ENCODE data around the gene STAP2.

Gene STAP2

DNA sequence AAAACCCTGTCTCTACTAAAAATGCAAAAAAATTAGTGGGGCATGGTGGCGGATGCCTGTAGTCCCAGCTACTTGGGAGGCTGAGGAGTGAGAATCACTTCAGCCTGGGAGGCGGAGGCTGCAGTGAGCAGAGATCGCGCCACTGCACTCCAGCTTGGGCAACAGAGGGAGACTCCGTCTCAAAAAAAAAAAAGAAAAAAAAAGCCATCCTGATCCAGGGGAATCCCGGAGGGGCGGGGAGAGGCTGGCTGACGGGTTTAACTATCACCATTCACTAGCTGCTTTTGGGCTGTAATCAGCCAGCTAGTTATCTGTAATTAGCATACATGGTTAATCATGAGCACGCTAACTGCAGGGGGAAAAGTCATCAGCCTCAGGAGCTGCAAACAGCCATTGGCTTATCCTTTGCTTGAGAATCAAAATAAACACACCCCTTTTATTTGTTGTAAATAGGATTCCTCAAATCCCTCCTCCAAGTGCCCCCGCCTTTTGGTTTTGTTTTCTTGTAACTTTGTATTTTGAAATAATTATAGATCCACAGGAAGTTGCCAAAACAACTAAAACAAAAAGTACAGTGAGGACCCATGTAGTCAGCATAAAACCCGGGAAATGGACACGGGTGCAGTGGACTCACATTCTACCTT, 24.7 kb downstream of the STAP2 start:
- POLR2A ChIA-PET, result interaction anchor here (1.3 kb wide), 1 partner anchor 8 kb away, joined by 4 read pairs; no protein-coding TSS in a partner anchor
- CTCF ChIA-PET, result no interaction called here
- no peak for DNase-seq (ENCODE audit: extremely low spot score)
- no peak for TF ChIP-seq FOXM1 (IDR thresholded peaks at IDR 0.05; ENCODE audit: borderline replicate concordance)
- TF ChIP-seq, protein P1, sequence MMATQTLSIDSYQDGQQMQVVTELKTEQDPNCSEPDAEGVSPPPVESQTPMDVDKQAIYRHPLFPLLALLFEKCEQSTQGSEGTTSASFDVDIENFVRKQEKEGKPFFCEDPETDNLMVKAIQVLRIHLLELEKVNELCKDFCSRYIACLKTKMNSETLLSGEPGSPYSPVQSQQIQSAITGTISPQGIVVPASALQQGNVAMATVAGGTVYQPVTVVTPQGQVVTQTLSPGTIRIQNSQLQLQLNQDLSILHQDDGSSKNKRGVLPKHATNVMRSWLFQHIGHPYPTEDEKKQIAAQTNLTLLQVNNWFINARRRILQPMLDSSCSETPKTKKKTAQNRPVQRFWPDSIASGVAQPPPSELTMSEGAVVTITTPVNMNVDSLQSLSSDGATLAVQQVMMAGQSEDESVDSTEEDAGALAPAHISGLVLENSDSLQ (IDR thresholded peaks at IDR 0.05), result no peak
- no peak for TF ChIP-seq ELF4 (IDR thresholded peaks at IDR 0.05)
- TF ChIP-seq BHLHE40 (IDR thresholded peaks at IDR 0.05; ENCODE audit: borderline replicate concordance), result no peak
- TF ChIP-seq SP1 (IDR thresholded peaks at IDR 0.05), result no peak
- TF ChIP-seq LEF1 (IDR thresholded peaks at IDR 0.05; ENCODE audit: borderline replicate concordance), result no peak
- TF ChIP-seq SUZ12 (IDR thresholded peaks at IDR 0.05), result no peak
- TF ChIP-seq ARNT (IDR thresholded peaks at IDR 0.05), result no peak
- TF ChIP-seq TARDBP (IDR thresholded peaks at IDR 0.05), result no peak
- no peak for TF ChIP-seq CTBP1 (IDR thresholded peaks at IDR 0.05; ENCODE audit: borderline replicate concordance)
- TF ChIP-seq L3MBTL2 (conservative IDR thresholded peaks at IDR 0.05), result no peak
- no peak for TF ChIP-seq FOXK2 (IDR thresholded peaks at IDR 0.05)
- no peak for TF ChIP-seq ZNF384 (IDR thresholded peaks at IDR 0.05)
- no peak for TF ChIP-seq NFRKB (IDR thresholded peaks at IDR 0.05)
- TF ChIP-seq HDGF (IDR thresholded peaks at IDR 0.05; ENCODE audit: borderline replicate concordance), result no peak
- TF ChIP-seq FOXA1 (IDR thresholded peaks at IDR 0.05), result no peak

DNA sequence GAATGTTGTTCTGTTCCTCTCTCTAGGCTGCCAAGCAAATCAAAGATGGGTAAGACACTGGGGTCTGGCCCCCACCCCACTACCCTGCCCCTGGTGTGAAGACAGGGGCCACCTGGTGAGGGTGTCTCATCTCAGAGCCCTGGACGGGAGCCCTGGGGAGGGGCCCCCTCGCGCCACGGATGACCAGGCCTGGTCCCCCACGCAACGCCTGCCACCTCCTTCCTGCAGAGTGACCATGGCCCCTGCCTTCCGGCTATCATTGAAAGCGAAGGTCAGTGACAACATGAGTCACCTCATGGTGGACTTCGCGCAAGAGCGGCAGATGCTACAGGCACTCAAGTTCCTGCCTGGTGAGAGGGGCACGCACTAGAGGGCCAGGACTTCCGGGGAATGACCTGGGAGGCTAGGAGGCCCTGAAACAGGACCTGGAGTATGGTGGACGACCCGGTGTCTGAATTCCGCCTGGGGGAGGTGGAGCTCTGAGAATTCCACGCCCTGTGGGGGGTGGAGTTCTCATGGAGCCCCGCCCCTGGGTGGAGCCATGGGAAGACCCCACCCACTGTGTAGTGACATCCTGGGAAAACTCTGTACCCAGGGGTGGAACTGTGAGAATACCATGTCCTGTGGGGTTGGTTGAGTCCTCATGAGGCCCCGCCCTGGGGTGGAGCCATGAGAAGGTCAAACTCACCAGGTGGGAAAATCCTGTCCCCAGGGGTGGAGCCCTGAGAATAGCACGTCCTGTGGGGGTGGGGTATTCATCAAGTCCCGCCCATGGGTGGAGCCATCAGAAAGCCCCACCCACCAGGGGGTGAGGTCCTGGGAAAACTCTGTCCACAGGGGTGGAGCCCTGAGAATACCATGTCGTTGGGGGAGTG, 28.1 kb downstream of the STAP2 start:
- CTCF ChIA-PET, result no interaction called here
- peak; percentile 48 for TF ChIP-seq SP1 (IDR thresholded peaks at IDR 0.05)
- no peak for TF ChIP-seq FOXM1 (IDR thresholded peaks at IDR 0.05; ENCODE audit: borderline replicate concordance)
- DNase-seq (ENCODE audit: extremely low spot score), result peak; percentile 71
- POLR2A ChIA-PET, result no interaction called here

DNA sequence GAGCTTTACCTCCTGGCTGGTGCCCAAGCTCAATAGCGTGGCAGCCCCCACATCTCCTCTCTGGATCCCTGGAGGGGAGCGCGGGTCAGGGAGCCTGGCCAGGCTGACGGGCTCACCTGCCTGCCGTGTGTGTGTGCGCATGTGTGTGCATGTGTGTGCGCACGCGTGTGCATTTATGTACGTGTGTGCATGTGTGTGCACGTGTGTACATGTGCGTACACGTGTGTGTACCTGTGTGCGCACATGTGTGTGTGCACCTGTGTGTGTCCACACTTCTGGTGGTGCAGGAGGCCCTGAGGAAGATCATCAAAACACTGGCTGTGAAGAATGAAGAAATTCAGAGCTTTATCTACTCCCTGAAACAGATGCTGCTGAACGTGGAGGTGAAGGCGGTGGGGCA, 33.0 kb downstream of the STAP2 start:
- TF ChIP-seq FOXA1 (IDR thresholded peaks at IDR 0.05), result no peak
- no peak for TF ChIP-seq FOXM1 (IDR thresholded peaks at IDR 0.05; ENCODE audit: borderline replicate concordance)
- TF ChIP-seq ELF4 (IDR thresholded peaks at IDR 0.05), result no peak
- TF ChIP-seq HDGF (IDR thresholded peaks at IDR 0.05; ENCODE audit: borderline replicate concordance), result no peak
- no peak for TF ChIP-seq ARNT (IDR thresholded peaks at IDR 0.05)
- no peak for TF ChIP-seq FOXK2 (IDR thresholded peaks at IDR 0.05)
- TF ChIP-seq TARDBP (IDR thresholded peaks at IDR 0.05), result no peak
- TF ChIP-seq CTBP1 (IDR thresholded peaks at IDR 0.05; ENCODE audit: borderline replicate concordance), result no peak
- no peak for TF ChIP-seq NFRKB (IDR thresholded peaks at IDR 0.05)
- no peak for TF ChIP-seq LEF1 (IDR thresholded peaks at IDR 0.05; ENCODE audit: borderline replicate concordance)
- TF ChIP-seq SP1 (IDR thresholded peaks at IDR 0.05), result no peak
- TF ChIP-seq L3MBTL2 (conservative IDR thresholded peaks at IDR 0.05), result no peak
- TF ChIP-seq SUZ12 (IDR thresholded peaks at IDR 0.05), result no peak
- no peak for DNase-seq (ENCODE audit: extremely low spot score)
- CTCF ChIA-PET, result no interaction called here
- POLR2A ChIA-PET, result interaction anchor here (0.9 to 4.4 kb wide), 3 partner anchors 32 to 96 kb away, joined by 3 to 16 read pairs (median 3); partner anchors contain the start of gene MPND

- TF ChIP-seq CTBP1 (IDR thresholded peaks at IDR 0.05; ENCODE audit: borderline replicate concordance), result no peak
- no peak for TF ChIP-seq ELF4 (IDR thresholded peaks at IDR 0.05)
- no peak for TF ChIP-seq FOXK2 (IDR thresholded peaks at IDR 0.05)
- TF ChIP-seq FOXA1 (IDR thresholded peaks at IDR 0.05), result no peak
- no peak for TF ChIP-seq LEF1 (IDR thresholded peaks at IDR 0.05; ENCODE audit: borderline replicate concordance)
- TF ChIP-seq, protein P1 (IDR thresholded peaks at IDR 0.05), result no peak
- no peak for TF ChIP-seq FOXM1 (IDR thresholded peaks at IDR 0.05; ENCODE audit: borderline replicate concordance)
- no peak for TF ChIP-seq SP1 (IDR thresholded peaks at IDR 0.05)
- TF ChIP-seq SUZ12 (IDR thresholded peaks at IDR 0.05), result no peak
- no peak for TF ChIP-seq ZNF384 (IDR thresholded peaks at IDR 0.05)
- TF ChIP-seq BHLHE40 (IDR thresholded peaks at IDR 0.05; ENCODE audit: borderline replicate concordance), result no peak
- TF ChIP-seq ARNT (IDR thresholded peaks at IDR 0.05), result no peak
- TF ChIP-seq NFRKB (IDR thresholded peaks at IDR 0.05), result no peak
- TF ChIP-seq TARDBP (IDR thresholded peaks at IDR 0.05), result no peak
- no peak for TF ChIP-seq HDGF (IDR thresholded peaks at IDR 0.05; ENCODE audit: borderline replicate concordance)
- TF ChIP-seq L3MBTL2 (conservative IDR thresholded peaks at IDR 0.05), result no peak
- ChIA-PET POLR2A (interaction anchor here (0.9 to 4.4 kb wide), 3 partner anchors 33 to 97 kb away, joined by 3 to 16 read pairs (median 3); partner anchors contain the start of gene MPND), CTCF (no interaction called here)
- DNase-seq (ENCODE audit: extremely low spot score), result no peak
Measured at GRCh38 chr19:4305257-4305612, 33.4 kb downstream of the STAP2 start.

GRCh38 chr19:4304538-4305256, 33.9 kb downstream of the STAP2 start, which contains the start of gene FSD1:
Gene FSD1 (plus strand): TSS chr19:4304598. CDS start chr19:4304747, 149 bp downstream.
- DNase-seq (ENCODE audit: extremely low spot score), result peak; percentile 98
- ChIA-PET CTCF (interaction anchor here (1.0 kb wide), 1 partner anchor 48 kb away, joined by 4 read pairs; no protein-coding TSS in a partner anchor), POLR2A (interaction anchor here (1.0 to 4.4 kb wide), 3 partner anchors 33 to 58 kb away, joined by 3 to 16 read pairs (median 3); partner anchors contain the start of genes MPND and YJU2)
- no peak for TF ChIP-seq ELF4 (IDR thresholded peaks at IDR 0.05)
- TF ChIP-seq LEF1 (IDR thresholded peaks at IDR 0.05; ENCODE audit: borderline replicate concordance), result no peak
- no peak for TF ChIP-seq BHLHE40 (IDR thresholded peaks at IDR 0.05; ENCODE audit: borderline replicate concordance)
- TF ChIP-seq FOXM1 (IDR thresholded peaks at IDR 0.05; ENCODE audit: borderline replicate concordance), result no peak
- no peak for TF ChIP-seq ZNF384 (IDR thresholded peaks at IDR 0.05)
- no peak for TF ChIP-seq L3MBTL2 (conservative IDR thresholded peaks at IDR 0.05)

Data from HEK293T (cell line).